Neural progenitor cell (in vitro differentiated cells): ENCODE measurements around the gene MRPL11. TPM values are rescaled to one million over a fixed set of nuclear protein-coding genes. Genes with fewer than 3 reads are reported as not detected.

Experiments used
- DNase-seq: peaks from one replicate; pipeline ENCODE4 v3.0.0-alpha.2; 2016; ENCODE audit warnings: low spot score
- H2AFZ ChIP-seq: fragments of 200-600 bp; sonication (generic); replicated peaks from 2 replicates; pipeline ENCODE4 v1.6.1; 2016; ENCODE audit warnings: antibody characterized with exemption
- H3F3A ChIP-seq: fragments of 200-600 bp; sonication (generic); 2 replicates; pipeline ENCODE4 v1.6.1; 2016; ENCODE audit warnings: antibody characterized with exemption, low read depth
- H3K27ac ChIP-seq: fragments of 200-600 bp; sonication (generic); 2 replicates; pipeline ENCODE4 v1.5.1; 2016; ENCODE audit warnings: mild to moderate bottlenecking
- H3K27me3 ChIP-seq: fragments of 200-600 bp; sonication (generic); 2 replicates; pipeline ENCODE4 v1.6.1; 2016; ENCODE audit warnings: mild to moderate bottlenecking, moderate library complexity
- H3K36me3 ChIP-seq: fragments of 200-600 bp; sonication (generic); 2 replicates; pipeline ENCODE4 v1.5.1; 2016
- H3K4me1 ChIP-seq: fragments of 200-600 bp; sonication (generic); 2 replicates; pipeline ENCODE4 v1.6.1; 2016; ENCODE audit warnings: mixed run types
- H3K4me2 ChIP-seq: fragments of 200-600 bp; sonication (generic); 2 replicates; pipeline ENCODE4 v1.6.1; 2016
- H3K4me3 ChIP-seq: fragments of 200-600 bp; sonication (generic); 2 replicates; pipeline ENCODE4 v1.5.1; 2016
- H3K79me2 ChIP-seq: fragments of 200-600 bp; sonication (generic); 2 replicates; pipeline ENCODE4 v1.6.1; 2016; ENCODE audit warnings: low read depth
- H3K9ac ChIP-seq: fragments of 200-600 bp; sonication (generic); 2 replicates; pipeline ENCODE4 v1.6.1; 2016
- H3K9me3 ChIP-seq: fragments of 200-600 bp; sonication (generic); 2 replicates; pipeline ENCODE4 v1.5.1; 2016; ENCODE audit warnings: low read depth
- H4K20me1 ChIP-seq: fragments of 200-600 bp; sonication (generic); 2 replicates; pipeline ENCODE4 v1.6.1; 2016; ENCODE audit warnings: low read depth
- H3K27ac Mint-ChIP-seq: 3 replicates; pipeline ENCODE4 v1.8.0; 2021; ENCODE audit warnings: mixed read lengths
- H3K27me3 Mint-ChIP-seq: 2 replicates; pipeline ENCODE4 v1.8.0; 2022; ENCODE audit warnings: low read depth, mild to moderate bottlenecking, inconsistent platforms, moderate library complexity, mixed read lengths; ENCODE audit not compliant: insufficient read depth
- H3K36me3 Mint-ChIP-seq: 3 replicates; pipeline ENCODE4 v1.8.0; 2021; ENCODE audit warnings: mixed read lengths
- H3K4me1 Mint-ChIP-seq: 3 replicates; pipeline ENCODE4 v1.8.0; 2021; ENCODE audit warnings: mixed read lengths
- H3K4me3 Mint-ChIP-seq: 3 replicates; pipeline ENCODE4 v1.8.0; 2021; ENCODE audit warnings: mild to moderate bottlenecking, moderate library complexity, mixed read lengths
- H3K9me3 Mint-ChIP-seq: 3 replicates; pipeline ENCODE4 v1.8.0; 2020; ENCODE audit warnings: mixed read lengths
- EZH2 ChIP-seq: fragments of 200-600 bp; sonication (generic); IDR thresholded peaks from 2 replicates; pipeline ENCODE4 v1.6.1; 2017; ENCODE audit warnings: antibody characterized with exemption, mild to moderate bottlenecking, moderate library complexity
- EZH2phosphoT487 ChIP-seq: fragments of 200-600 bp; sonication (generic); IDR thresholded peaks from 2 replicates; pipeline ENCODE4 v1.6.1; 2017; ENCODE audit warnings: antibody characterized with exemption
- total RNA-seq: library from RNA; depleted of rRNA; stranded (reverse); fragments of >200 nt; gene quantifications from 2 replicates; pipeline ENCODE4 v1.2.3, GENCODE V29; 2015; ENCODE audit warnings: low replicate concordance
- TF ChIP-seq, protein P1 (sequence below): fragments of 200-600 bp; sonication (generic); IDR thresholded peaks from 2 replicates; pipeline ENCODE4 v1.5.1; 2017; ENCODE audit warnings: antibody characterized with exemption, mild to moderate bottlenecking

MRPL11 gene
- total RNA-seq, 1 donor from 2014 or later: 131 TPM

- H3F3A ChIP-seq: peaks cover 41% of the 10 kb centered on the region
- H2AFZ ChIP-seq: peak overlapping the region; percentile 54
- peaks cover 31% of the 10 kb centered on the region for H4K20me1 ChIP-seq
- H3K27me3 Mint-ChIP-seq: peaks cover 10% of the 10 kb centered on the region
- no peaks in the 10 kb centered on the region for H3K9me3 ChIP-seq
- peaks cover 3% of the 10 kb centered on the region for H3K4me1 ChIP-seq
- H3K4me2 ChIP-seq: peak overlapping the region; percentile 93
- no peaks in the 10 kb centered on the region for H3K27me3 ChIP-seq
- peak overlapping the region; percentile 77 for H3K4me3 ChIP-seq
- no peak for DNase-seq
- H3K9me3 Mint-ChIP-seq: no peaks in the 10 kb centered on the region
- peaks cover 20% of the 10 kb centered on the region for H3K79me2 ChIP-seq
- peak overlapping the region; percentile 79 for H3K9ac ChIP-seq
- H3K36me3 ChIP-seq: no peaks in the 10 kb centered on the region
- H3K4me3 Mint-ChIP-seq: peak overlapping the region; percentile 93
- peaks cover 29% of the 10 kb centered on the region for H3K4me1 Mint-ChIP-seq
- peak overlapping the region; percentile 78 for H3K27ac Mint-ChIP-seq
- H3K27ac ChIP-seq: peak overlapping the region; percentile 68
- TF ChIP-seq, protein P1, sequence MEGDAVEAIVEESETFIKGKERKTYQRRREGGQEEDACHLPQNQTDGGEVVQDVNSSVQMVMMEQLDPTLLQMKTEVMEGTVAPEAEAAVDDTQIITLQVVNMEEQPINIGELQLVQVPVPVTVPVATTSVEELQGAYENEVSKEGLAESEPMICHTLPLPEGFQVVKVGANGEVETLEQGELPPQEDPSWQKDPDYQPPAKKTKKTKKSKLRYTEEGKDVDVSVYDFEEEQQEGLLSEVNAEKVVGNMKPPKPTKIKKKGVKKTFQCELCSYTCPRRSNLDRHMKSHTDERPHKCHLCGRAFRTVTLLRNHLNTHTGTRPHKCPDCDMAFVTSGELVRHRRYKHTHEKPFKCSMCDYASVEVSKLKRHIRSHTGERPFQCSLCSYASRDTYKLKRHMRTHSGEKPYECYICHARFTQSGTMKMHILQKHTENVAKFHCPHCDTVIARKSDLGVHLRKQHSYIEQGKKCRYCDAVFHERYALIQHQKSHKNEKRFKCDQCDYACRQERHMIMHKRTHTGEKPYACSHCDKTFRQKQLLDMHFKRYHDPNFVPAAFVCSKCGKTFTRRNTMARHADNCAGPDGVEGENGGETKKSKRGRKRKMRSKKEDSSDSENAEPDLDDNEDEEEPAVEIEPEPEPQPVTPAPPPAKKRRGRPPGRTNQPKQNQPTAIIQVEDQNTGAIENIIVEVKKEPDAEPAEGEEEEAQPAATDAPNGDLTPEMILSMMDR: no peak
- TF ChIP-seq EZH2 (no peak), EZH2phosphoT487 (no peak)
- H3K36me3 Mint-ChIP-seq: no peaks in the 10 kb centered on the region
These were observed 40.9 kb upstream of the MRPL11 start for GRCh38 chr11:66479394-66480116.

DNA sequence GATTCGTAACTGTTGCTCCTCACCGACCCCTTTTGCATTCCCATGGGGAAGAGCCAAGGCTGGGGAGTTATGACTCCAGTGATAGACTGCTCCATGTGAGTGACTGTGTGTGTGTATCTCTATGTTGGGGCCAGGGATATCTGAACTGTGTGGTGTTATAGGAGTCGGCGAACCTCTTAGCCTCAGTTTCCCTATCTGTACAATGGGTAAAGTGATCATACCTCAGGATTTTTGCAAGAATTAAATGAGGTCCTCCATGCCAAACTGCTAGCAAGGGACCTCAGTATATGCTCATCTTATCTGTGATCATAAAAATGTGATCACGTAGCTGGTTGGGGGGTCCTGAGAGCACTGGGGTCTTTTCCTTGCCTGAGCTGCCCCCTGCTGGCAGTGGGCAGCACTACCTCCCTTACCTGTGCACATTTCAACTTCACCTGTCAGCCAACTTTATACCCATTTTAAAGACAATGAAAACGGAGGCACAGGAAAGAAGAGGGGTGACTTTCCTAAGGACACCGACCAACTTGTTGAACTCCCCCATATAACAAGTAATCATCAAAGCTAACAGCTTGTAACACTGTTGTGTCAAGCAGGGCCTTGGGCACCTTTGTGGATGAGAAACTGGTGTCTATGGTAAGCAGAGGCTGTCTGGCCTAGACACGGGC lies 40.2 kb upstream of the MRPL11 start:
- peaks cover 20% of the 10 kb centered on the region for H3K79me2 ChIP-seq
- H3K27ac ChIP-seq: no peak overlapping the region
- DNase-seq: peak; percentile 60
- peaks cover 41% of the 10 kb centered on the region for H3F3A ChIP-seq
- peaks cover 3% of the 10 kb centered on the region for H3K4me1 ChIP-seq
- H4K20me1 ChIP-seq: peaks cover 31% of the 10 kb centered on the region
- H3K4me2 ChIP-seq: peak overlapping the region; percentile 93
- H3K27me3 ChIP-seq: no peaks in the 10 kb centered on the region
- peaks cover 29% of the 10 kb centered on the region for H3K4me1 Mint-ChIP-seq
- peak overlapping the region; percentile 79 for H3K9ac ChIP-seq
- peak overlapping the region; percentile 77 for H3K4me3 ChIP-seq
- TF ChIP-seq EZH2 (no peak), EZH2phosphoT487 (no peak)
- TF ChIP-seq, protein P1: peak; percentile 89
- no peaks in the 10 kb centered on the region for H3K36me3 ChIP-seq
- peak overlapping the region; percentile 93 for H3K4me3 Mint-ChIP-seq
- H3K36me3 Mint-ChIP-seq: peaks cover 3% of the 10 kb centered on the region
- no peaks in the 10 kb centered on the region for H3K9me3 Mint-ChIP-seq
- H2AFZ ChIP-seq: no peak overlapping the region
- H3K9me3 ChIP-seq: no peaks in the 10 kb centered on the region
- H3K27ac Mint-ChIP-seq: no peak overlapping the region
- peaks cover 12% of the 10 kb centered on the region for H3K27me3 Mint-ChIP-seq

GRCh38 chr11:66477263-66478201 lies 38.9 kb upstream of the MRPL11 start:
- peaks cover 12% of the 10 kb centered on the region for H3K27me3 Mint-ChIP-seq
- no peak for DNase-seq
- Histone ChIP-seq H3K9ac (no peak overlapping the region), H3K9me3 (no peaks in the 10 kb centered on the region), H4K20me1 (peaks cover 31% of the 10 kb centered on the region), H3K79me2 (peaks cover 20% of the 10 kb centered on the region), H3K4me3 (no peak overlapping the region), H3K36me3 (no peaks in the 10 kb centered on the region), H3K4me1 (peaks cover 3% of the 10 kb centered on the region), H3K27me3 (no peaks in the 10 kb centered on the region), H2AFZ (no peak overlapping the region), H3K4me2 (no peak overlapping the region), H3F3A (peaks cover 41% of the 10 kb centered on the region), H3K27ac (no peak overlapping the region)
- H3K9me3 Mint-ChIP-seq: no peaks in the 10 kb centered on the region
- TF ChIP-seq, protein P1: no peak
- H3K4me3 Mint-ChIP-seq: peak overlapping the region; percentile 75
- peaks cover 29% of the 10 kb centered on the region for H3K4me1 Mint-ChIP-seq
- H3K27ac Mint-ChIP-seq: no peak overlapping the region
- peaks cover 3% of the 10 kb centered on the region for H3K36me3 Mint-ChIP-seq
